Measurements from ENCODE around the gene AOC2.
A peak's percentile ranks its signal among the peaks of the same experiment; 100 is the strongest.

AOC2 gene

GRCh38 chr17:42844271-42844670, at the start of gene AOC2:
Gene AOC2 (plus strand): TSS chr17:42844580. CDS start chr17:42844627, 47 bp downstream.
- no peak for DNase-seq (ENCODE audit: low read depth, low spot score)
- TF ChIP-seq EZH2 (IDR thresholded peaks at IDR 0.05) (no peak), FOXP2 (optimal IDR thresholded peaks at IDR 0.05; ENCODE audit: control extremely low read depth, extremely low read length, insufficient read depth) (no peak), POLR2AphosphoS5 (IDR thresholded peaks at IDR 0.05; ENCODE audit: borderline replicate concordance, low read depth, low read length) (no peak)
- Histone ChIP-seq H3K36me3 (ENCODE audit: insufficient read depth, low read length) (peaks cover 51% of the 10 kb centered on the region), H3K4me3 (no peak within 1 kb of the TSS), H3K9me3 (ENCODE audit: low read depth, low read length) (no peaks in the 10 kb centered on the region), H3K9ac (ENCODE audit: insufficient read length) (no peak within 1 kb of the TSS), H3K27ac (no peak within 1 kb of the TSS)

GRCh38 chr17:42795061-42795460, 49.3 kb upstream of the AOC2 start:
- Histone ChIP-seq H3K4me3 (no peak overlapping the region), H3K9ac (ENCODE audit: insufficient read length) (no peak overlapping the region), H3K9me3 (ENCODE audit: low read depth, low read length) (no peaks in the 10 kb centered on the region), H3K36me3 (ENCODE audit: insufficient read depth, low read length) (no peaks in the 10 kb centered on the region), H3K27ac (no peak overlapping the region)
- DNase-seq (ENCODE audit: low read depth, low spot score), result no peak
- no peak for TF ChIP-seq POLR2AphosphoS5 (IDR thresholded peaks at IDR 0.05; ENCODE audit: borderline replicate concordance, low read depth, low read length)
- TF ChIP-seq EZH2 (IDR thresholded peaks at IDR 0.05), result no peak
- TF ChIP-seq FOXP2 (optimal IDR thresholded peaks at IDR 0.05; ENCODE audit: control extremely low read depth, extremely low read length, insufficient read depth), result no peak

DNA sequence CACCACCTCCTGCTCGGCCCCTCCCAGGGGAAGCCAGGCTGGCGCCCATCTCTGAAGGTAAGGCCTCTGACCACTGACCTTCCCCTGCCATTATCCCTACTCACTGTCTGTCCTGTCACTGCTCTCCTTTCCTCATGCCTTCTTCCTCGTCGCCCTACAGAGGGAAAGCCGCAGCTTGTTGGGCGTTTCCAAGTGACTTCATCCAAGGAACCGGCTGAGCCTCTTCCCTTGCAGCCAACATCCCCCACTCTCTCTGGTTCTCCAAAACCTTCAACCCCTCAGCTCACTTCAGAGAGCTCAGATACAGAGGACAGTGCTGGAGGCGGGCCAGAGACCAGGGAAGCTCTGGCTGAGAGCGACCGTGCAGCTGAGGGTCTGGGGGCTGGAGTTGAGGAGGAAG, 48.9 kb upstream of the AOC2 start:
- no peak overlapping the region for H3K27ac ChIP-seq
- no peak for DNase-seq (ENCODE audit: low read depth, low spot score)
- no peaks in the 10 kb centered on the region for H3K9me3 ChIP-seq (ENCODE audit: low read depth, low read length)
- no peak for TF ChIP-seq POLR2AphosphoS5 (IDR thresholded peaks at IDR 0.05; ENCODE audit: borderline replicate concordance, low read depth, low read length)
- H3K36me3 ChIP-seq (ENCODE audit: insufficient read depth, low read length), result no peaks in the 10 kb centered on the region
- H3K9ac ChIP-seq (ENCODE audit: insufficient read length), result no peak overlapping the region
- H3K4me3 ChIP-seq, result no peak overlapping the region

GRCh38 chr17:42796066-42796758, 48.2 kb upstream of the AOC2 start:
- no peak overlapping the region for H3K4me3 ChIP-seq
- no peaks in the 10 kb centered on the region for H3K36me3 ChIP-seq (ENCODE audit: insufficient read depth, low read length)
- no peak for TF ChIP-seq EZH2 (IDR thresholded peaks at IDR 0.05)
- no peak for TF ChIP-seq POLR2AphosphoS5 (IDR thresholded peaks at IDR 0.05; ENCODE audit: borderline replicate concordance, low read depth, low read length)
- no peak for TF ChIP-seq FOXP2 (optimal IDR thresholded peaks at IDR 0.05; ENCODE audit: control extremely low read depth, extremely low read length, insufficient read depth)
- DNase-seq (ENCODE audit: low read depth, low spot score), result no peak
- no peak overlapping the region for H3K9ac ChIP-seq (ENCODE audit: insufficient read length)
- H3K27ac ChIP-seq, result no peak overlapping the region
- H3K9me3 ChIP-seq (ENCODE audit: low read depth, low read length), result no peaks in the 10 kb centered on the region

- Histone ChIP-seq H3K4me3 (peak overlapping the region; percentile 96), H3K27ac (no peak overlapping the region), H3K9me3 (ENCODE audit: low read depth, low read length) (no peaks in the 10 kb centered on the region), H3K9ac (ENCODE audit: insufficient read length) (peak overlapping the region; percentile 94), H3K36me3 (ENCODE audit: insufficient read depth, low read length) (no peaks in the 10 kb centered on the region)
- no peak for TF ChIP-seq POLR2AphosphoS5 (IDR thresholded peaks at IDR 0.05; ENCODE audit: borderline replicate concordance, low read depth, low read length)
- TF ChIP-seq FOXP2 (optimal IDR thresholded peaks at IDR 0.05; ENCODE audit: control extremely low read depth, extremely low read length, insufficient read depth), result no peak
- TF ChIP-seq EZH2 (IDR thresholded peaks at IDR 0.05), result no peak
- no peak for DNase-seq (ENCODE audit: low read depth, low spot score)
These were observed 47.0 kb upstream of the AOC2 start for GRCh38 chr17:42797067-42798007.

DNA sequence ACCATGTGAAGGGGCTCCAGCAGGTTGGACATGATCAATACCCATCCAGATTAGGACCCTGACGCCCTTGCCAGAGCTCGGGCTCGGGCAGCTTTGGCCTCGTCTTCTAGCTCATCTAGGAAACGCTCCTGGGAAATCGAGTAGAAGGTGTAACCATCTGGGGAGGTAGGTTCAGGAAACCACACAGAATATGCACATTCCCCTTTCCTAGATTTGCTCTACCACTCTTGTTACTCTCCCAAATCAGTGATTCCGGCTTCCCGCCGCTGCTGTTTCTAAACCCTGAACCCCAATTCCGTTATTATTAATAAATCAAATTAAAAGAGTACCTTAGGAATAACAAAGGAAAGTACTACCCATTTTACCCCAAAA, 46.4 kb upstream of the AOC2 start:
- Histone ChIP-seq H3K9ac (ENCODE audit: insufficient read length) (peak overlapping the region; percentile 94), H3K36me3 (ENCODE audit: insufficient read depth, low read length) (no peaks in the 10 kb centered on the region), H3K4me3 (peak overlapping the region; percentile 96), H3K27ac (no peak overlapping the region; the same call in 1 of the 2 replicates), H3K9me3 (ENCODE audit: low read depth, low read length) (no peaks in the 10 kb centered on the region)
- no peak for DNase-seq (ENCODE audit: low read depth, low spot score)
- TF ChIP-seq POLR2AphosphoS5 (IDR thresholded peaks at IDR 0.05; ENCODE audit: borderline replicate concordance, low read depth, low read length), result no peak

GRCh38 chr17:42798383-42799380, 45.7 kb upstream of the AOC2 start, which contains the start of the genes CNTD1 and COA3:
Gene CNTD1 (plus strand): TSS chr17:42798861. CDS start chr17:42799068, 207 bp downstream.
Gene COA3 (minus strand): TSS chr17:42798704. CDS start chr17:42798681, 23 bp downstream.
- peak within 1 kb of the TSS; percentile 96 for H3K4me3 ChIP-seq
- peak within 1 kb of the TSS; percentile 94 for H3K9ac ChIP-seq (ENCODE audit: insufficient read length)
- H3K36me3 ChIP-seq (ENCODE audit: insufficient read depth, low read length), result no peaks in the 10 kb centered on the region
- H3K9me3 ChIP-seq (ENCODE audit: low read depth, low read length), result no peaks in the 10 kb centered on the region
- no peak within 1 kb of the TSS; the same call in 1 of the 2 replicates for H3K27ac ChIP-seq
- DNase-seq (ENCODE audit: low read depth, low spot score), result peak; percentile 34
- no peak for TF ChIP-seq FOXP2 (optimal IDR thresholded peaks at IDR 0.05; ENCODE audit: control extremely low read depth, extremely low read length, insufficient read depth)
- no peak for TF ChIP-seq EZH2 (IDR thresholded peaks at IDR 0.05)
- TF ChIP-seq POLR2AphosphoS5 (IDR thresholded peaks at IDR 0.05; ENCODE audit: borderline replicate concordance, low read depth, low read length), result peak; percentile 81

Measured in SK-N-MC (cell line).